H1 (cell line): Measurements from ENCODE around the gene INPP4A. TPM values are rescaled to one million over a fixed set of nuclear protein-coding genes. Genes with fewer than 3 reads are reported as not detected.

Source experiments
- BACH1 ChIP-seq: IDR thresholded peaks from 2 replicates; pipeline ENCODE4 v1.6.1; 2012; ENCODE audit warnings: low read length, improper control_type of control experiment
- HDAC6 ChIP-seq: IDR thresholded peaks from one replicate; pipeline ENCODE4 v1.7.1; 2012; ENCODE audit warnings: low read depth, mild to moderate bottlenecking, inconsistent platforms, low read length, moderate library complexity
- NANOG ChIP-seq: IDR thresholded peaks from 2 replicates; pipeline ENCODE4 v1.6.1; 2011; ENCODE audit warnings: low read length, low read depth, mild to moderate bottlenecking, inconsistent platforms; ENCODE audit not compliant: insufficient read depth, poor library complexity, severe bottlenecking
- NRF1 ChIP-seq: IDR thresholded peaks from 2 replicates; pipeline ENCODE4 v1.6.1; 2011; ENCODE audit warnings: mild to moderate bottlenecking, low read depth, low read length, improper control_type of control experiment
- RBBP5 ChIP-seq: IDR thresholded peaks from 2 replicates; pipeline ENCODE4 v1.7.1; 2012; ENCODE audit warnings: low read depth, mild to moderate bottlenecking, inconsistent platforms, low read length, moderate library complexity, borderline replicate concordance
- RFX5 ChIP-seq: IDR thresholded peaks from 2 replicates; pipeline ENCODE4 v1.6.1; 2011; ENCODE audit warnings: low read depth, low read length, improper control_type of control experiment, borderline replicate concordance
- TBP ChIP-seq: IDR thresholded peaks from 2 replicates; pipeline ENCODE4 v1.6.1; 2011; ENCODE audit warnings: low read depth, low read length, improper control_type of control experiment
- TEAD4 ChIP-seq: IDR thresholded peaks from 2 replicates; pipeline ENCODE4 v1.6.1; 2012; ENCODE audit warnings: low read depth, low read length, inconsistent platforms, mixed read lengths
- polyA plus RNA-seq, 7 experiments: library from polyadenylated mRNA; depleted of rRNA in 3 of 7; stranded (reverse) in 5 of 7; unstranded in 2 of 7; fragments of >200 nt in 5 of 7; fragments of 200-250 nt in 2 of 7; gene quantifications; 1 replicate in 5 of 7; 2 replicates in 1 of 7; 4 replicates in 1 of 7; pipeline versions ENCODE4 v1.2.1 to v1.2.3, GENCODE V29; 2011 to 2013; ENCODE audit warnings: missing spikeins in 2 of 7, mixed read lengths in 2 of 7
- total RNA-seq: library from RNA; stranded (reverse); fragmentation: NEBNext Ultra II Directional; extraction: Animal tissue kit (Norgen Biotek cat#: 25700); gene quantifications from 2 replicates; pipeline ENCODE4 v1.2.1, GENCODE V29; 2021
- TF ChIP-seq, protein P1 (sequence below): fragments of 300-600 bp; sonication (generic); IDR thresholded peaks from 2 replicates; pipeline ENCODE4 v1.7.1; 2012; ENCODE audit warnings: low read length, moderate library complexity, mild to moderate bottlenecking, inconsistent platforms; ENCODE audit not compliant: insufficient replicate concordance
- TF ChIP-seq, protein P2 (sequence below): IDR thresholded peaks from 2 replicates; pipeline ENCODE4 v1.6.1; 2012; ENCODE audit warnings: inconsistent platforms

INPP4A gene
- total and polyA plus RNA-seq, 2 of the 8 experiments (the other 6 are each of a cell fraction or from before 2014, with no cell fraction given), result 25.6 to 34.3 TPM

DNA sequence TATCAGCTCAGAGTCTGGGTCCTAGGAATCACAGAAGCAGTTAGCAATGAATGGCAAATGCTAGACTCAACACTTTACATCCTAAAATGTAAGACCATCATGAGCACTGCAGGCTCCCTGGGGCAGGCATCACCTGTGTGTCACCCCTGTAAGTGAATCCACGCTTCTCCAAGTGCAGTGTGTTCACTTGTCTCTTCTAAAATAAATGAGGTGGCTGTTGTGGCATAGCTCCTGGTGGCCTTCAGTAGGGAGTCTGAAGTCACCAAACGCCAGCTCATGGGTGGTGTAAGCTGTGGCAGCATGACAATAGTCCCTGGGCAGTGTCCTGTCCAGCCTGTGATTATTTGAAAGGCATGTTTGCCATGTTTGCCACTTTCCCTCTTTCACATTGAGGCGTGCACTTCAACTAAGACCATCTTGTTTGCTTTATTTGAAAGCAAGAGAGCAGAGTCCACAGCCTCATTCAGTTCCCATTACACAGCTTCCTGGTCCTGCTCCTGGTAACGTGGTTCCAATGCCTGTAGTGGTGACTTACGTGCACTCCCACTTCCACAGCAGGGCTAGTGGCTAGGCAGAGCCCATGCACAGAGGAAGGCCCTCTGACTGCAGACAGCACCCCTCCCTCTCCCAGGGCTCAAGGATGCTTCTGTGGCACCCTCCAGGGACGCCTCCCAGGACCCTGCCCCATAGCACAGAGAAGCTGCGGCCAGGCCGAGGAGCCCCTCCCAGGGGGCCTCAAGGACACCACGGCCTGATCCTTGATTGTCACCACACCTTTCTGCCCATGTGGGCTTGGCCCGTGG is 139.4 kb downstream of the INPP4A start (continued):
- TF ChIP-seq, protein P1, sequence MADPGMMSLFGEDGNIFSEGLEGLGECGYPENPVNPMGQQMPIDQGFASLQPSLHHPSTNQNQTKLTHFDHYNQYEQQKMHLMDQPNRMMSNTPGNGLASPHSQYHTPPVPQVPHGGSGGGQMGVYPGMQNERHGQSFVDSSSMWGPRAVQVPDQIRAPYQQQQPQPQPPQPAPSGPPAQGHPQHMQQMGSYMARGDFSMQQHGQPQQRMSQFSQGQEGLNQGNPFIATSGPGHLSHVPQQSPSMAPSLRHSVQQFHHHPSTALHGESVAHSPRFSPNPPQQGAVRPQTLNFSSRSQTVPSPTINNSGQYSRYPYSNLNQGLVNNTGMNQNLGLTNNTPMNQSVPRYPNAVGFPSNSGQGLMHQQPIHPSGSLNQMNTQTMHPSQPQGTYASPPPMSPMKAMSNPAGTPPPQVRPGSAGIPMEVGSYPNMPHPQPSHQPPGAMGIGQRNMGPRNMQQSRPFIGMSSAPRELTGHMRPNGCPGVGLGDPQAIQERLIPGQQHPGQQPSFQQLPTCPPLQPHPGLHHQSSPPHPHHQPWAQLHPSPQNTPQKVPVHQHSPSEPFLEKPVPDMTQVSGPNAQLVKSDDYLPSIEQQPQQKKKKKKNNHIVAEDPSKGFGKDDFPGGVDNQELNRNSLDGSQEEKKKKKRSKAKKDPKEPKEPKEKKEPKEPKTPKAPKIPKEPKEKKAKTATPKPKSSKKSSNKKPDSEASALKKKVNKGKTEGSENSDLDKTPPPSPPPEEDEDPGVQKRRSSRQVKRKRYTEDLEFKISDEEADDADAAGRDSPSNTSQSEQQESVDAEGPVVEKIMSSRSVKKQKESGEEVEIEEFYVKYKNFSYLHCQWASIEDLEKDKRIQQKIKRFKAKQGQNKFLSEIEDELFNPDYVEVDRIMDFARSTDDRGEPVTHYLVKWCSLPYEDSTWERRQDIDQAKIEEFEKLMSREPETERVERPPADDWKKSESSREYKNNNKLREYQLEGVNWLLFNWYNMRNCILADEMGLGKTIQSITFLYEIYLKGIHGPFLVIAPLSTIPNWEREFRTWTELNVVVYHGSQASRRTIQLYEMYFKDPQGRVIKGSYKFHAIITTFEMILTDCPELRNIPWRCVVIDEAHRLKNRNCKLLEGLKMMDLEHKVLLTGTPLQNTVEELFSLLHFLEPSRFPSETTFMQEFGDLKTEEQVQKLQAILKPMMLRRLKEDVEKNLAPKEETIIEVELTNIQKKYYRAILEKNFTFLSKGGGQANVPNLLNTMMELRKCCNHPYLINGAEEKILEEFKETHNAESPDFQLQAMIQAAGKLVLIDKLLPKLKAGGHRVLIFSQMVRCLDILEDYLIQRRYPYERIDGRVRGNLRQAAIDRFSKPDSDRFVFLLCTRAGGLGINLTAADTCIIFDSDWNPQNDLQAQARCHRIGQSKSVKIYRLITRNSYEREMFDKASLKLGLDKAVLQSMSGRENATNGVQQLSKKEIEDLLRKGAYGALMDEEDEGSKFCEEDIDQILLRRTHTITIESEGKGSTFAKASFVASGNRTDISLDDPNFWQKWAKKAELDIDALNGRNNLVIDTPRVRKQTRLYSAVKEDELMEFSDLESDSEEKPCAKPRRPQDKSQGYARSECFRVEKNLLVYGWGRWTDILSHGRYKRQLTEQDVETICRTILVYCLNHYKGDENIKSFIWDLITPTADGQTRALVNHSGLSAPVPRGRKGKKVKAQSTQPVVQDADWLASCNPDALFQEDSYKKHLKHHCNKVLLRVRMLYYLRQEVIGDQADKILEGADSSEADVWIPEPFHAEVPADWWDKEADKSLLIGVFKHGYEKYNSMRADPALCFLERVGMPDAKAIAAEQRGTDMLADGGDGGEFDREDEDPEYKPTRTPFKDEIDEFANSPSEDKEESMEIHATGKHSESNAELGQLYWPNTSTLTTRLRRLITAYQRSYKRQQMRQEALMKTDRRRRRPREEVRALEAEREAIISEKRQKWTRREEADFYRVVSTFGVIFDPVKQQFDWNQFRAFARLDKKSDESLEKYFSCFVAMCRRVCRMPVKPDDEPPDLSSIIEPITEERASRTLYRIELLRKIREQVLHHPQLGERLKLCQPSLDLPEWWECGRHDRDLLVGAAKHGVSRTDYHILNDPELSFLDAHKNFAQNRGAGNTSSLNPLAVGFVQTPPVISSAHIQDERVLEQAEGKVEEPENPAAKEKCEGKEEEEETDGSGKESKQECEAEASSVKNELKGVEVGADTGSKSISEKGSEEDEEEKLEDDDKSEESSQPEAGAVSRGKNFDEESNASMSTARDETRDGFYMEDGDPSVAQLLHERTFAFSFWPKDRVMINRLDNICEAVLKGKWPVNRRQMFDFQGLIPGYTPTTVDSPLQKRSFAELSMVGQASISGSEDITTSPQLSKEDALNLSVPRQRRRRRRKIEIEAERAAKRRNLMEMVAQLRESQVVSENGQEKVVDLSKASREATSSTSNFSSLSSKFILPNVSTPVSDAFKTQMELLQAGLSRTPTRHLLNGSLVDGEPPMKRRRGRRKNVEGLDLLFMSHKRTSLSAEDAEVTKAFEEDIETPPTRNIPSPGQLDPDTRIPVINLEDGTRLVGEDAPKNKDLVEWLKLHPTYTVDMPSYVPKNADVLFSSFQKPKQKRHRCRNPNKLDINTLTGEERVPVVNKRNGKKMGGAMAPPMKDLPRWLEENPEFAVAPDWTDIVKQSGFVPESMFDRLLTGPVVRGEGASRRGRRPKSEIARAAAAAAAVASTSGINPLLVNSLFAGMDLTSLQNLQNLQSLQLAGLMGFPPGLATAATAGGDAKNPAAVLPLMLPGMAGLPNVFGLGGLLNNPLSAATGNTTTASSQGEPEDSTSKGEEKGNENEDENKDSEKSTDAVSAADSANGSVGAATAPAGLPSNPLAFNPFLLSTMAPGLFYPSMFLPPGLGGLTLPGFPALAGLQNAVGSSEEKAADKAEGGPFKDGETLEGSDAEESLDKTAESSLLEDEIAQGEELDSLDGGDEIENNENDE, result no peak
- TF ChIP-seq RBBP5, result no peak
- TF ChIP-seq NANOG, result no peak
- no peak for TF ChIP-seq BACH1
- TF ChIP-seq RFX5, result no peak
- TF ChIP-seq TEAD4, result no peak
- no peak for TF ChIP-seq HDAC6
- no peak for TF ChIP-seq TBP
- TF ChIP-seq NRF1, result no peak
- TF ChIP-seq, protein P2, sequence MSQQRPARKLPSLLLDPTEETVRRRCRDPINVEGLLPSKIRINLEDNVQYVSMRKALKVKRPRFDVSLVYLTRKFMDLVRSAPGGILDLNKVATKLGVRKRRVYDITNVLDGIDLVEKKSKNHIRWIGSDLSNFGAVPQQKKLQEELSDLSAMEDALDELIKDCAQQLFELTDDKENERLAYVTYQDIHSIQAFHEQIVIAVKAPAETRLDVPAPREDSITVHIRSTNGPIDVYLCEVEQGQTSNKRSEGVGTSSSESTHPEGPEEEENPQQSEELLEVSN, result no peak
